Cerebellar nuclear complex (tissue), 1 donor: ENCODE data around the gene DRG2.

Source experiments
- DNase-seq, 2 experiments: peaks; one replicate each; lab custom pipeline; 2025; lab: John Stamatoyannopoulos, UW

The DRG2 gene

DNA sequence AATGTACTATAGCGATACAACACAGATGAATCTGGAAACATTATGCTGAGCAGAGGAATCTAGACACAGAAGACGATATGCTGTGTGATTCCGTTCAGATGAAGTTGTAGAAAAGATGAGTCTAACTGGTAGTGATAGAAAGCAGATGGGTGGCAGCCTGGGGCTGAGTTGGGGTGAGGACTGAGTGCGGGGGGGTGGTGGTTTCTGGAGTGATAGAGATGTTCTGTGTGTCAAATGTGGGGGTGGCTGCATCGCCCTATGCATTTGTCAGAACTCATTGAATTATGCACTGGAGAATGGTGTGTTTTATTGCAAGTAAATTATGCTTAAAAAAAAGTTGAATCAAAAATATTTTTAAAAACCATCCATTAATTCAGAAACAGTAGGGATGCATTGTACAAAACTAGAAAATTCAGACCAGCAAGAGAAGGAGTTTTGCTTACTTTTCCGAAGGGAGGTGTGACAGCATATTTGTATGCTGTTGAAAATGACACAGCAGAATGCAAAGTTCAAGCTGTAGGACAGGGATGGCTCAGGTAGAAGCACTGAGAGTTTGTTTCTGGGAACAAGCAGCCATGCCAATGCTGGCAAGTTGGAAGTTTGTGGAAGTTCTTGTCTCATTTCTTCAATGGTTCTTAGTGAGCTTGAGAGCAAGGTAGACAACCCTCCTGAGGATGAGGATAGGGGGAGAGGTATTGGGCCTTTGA, 13.0 kb upstream of the DRG2 start:
- no peak for DNase-seq

DNA sequence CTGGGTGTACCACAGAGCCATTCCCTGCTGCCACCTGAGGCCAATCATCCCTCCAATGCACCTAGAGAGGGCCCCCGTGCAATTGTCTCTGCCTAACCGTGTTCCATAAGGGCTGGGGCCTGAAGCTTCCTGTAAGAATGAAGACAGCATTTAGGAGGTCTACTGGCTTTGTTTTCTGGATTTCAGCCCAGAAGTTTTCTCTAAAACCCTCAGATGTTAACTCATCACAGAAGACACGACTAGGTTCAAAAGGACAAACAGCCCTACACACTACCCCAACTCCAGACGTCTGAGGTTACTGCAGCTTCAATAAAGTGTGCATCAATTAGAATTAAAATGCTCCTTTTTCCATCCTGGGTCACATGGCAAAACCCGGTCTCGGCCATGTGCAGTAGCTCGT, 10.8 kb upstream of the DRG2 start:
- DNase-seq: no peak

DNA sequence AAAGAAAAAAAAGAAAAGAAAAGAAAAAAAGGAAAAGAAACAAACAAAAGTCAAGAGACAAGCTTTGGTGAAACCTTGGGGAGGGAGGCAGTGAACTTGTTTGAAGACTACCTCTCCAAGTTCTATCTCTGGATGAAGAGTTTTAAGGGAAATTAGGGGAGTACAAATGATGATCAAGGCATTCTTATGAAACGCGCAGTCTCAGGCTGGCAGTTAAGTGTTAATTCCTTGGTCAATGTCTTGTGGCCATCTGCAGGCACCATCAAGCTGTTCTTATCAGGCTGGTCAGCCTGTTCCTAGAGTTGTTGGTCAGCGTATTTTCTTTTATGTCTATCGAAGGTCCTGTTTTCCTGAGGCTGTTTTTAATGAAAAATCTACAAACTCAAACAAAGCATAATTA, 8.2 kb upstream of the DRG2 start:
- no peak for DNase-seq

DNA sequence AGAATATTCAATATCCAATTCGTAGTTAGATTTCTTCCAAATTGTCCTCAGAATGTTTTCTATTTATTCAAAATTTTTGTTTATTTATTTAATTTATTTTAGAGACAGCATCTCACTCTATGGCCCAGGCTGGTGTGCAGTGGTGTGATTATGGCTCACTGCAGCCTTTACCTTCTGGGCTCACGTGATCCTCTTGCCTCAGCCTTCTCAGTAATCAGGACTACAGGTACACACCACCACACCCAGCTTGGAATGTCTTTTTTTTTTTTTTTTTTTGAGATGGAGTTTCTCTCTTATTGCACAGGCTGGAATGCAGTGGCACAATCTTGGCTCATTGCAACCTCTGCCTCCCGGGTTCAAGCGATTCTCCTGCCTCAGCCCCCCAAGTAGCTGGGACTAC, 3.5 kb upstream of the DRG2 start:
- no peak for DNase-seq

GRCh38 chr17:18089613-18090012, 1.9 kb downstream of the DRG2 start:
- no peak for DNase-seq

GRCh38 chr17:18093616-18094408, 6.1 kb downstream of the DRG2 start:
- DNase-seq: no peak

DNA sequence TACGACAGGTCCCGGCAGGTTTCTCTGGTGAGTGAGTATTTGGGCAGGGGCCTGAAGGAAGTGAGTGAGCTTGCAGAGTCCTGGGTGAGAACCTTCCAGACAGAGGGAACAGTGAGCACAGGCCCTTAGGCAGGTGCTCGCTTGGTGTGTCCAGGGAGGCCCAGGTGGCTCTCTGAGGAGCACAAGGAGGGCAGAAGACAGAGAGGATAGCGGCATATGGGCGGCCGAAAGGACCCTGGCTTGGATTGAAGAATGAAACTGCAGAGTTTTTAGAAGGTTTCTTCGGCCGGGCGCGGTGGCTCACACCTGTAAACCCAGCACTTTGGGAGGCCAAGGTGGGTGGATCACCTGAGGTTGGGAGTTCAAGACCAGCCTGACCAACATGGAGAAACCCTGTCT, 6.7 kb downstream of the DRG2 start:
- no peak for DNase-seq

DNA sequence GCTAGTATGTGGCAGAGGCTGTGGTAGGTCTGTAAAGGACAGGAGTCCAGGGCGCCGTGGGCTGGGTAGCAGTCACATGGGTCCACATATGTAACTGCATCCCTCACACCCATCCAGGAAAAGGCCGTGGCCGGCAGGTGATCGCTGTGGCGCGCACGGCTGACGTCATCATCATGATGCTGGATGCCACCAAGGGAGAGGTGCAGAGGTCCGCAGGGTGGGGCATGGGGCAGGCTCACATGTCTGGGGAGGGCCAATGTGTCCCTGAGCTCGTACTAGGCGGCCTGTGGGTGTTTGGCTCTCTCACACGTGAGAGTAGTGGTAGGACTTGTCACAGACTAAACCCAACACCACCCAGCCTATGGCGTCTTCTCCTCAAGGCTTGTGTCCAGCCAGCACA, 11.8 kb downstream of the DRG2 start:
- no peak for DNase-seq

GRCh38 chr17:18100616-18101015, 12.9 kb downstream of the DRG2 start:
- DNase-seq: no peak

DNA sequence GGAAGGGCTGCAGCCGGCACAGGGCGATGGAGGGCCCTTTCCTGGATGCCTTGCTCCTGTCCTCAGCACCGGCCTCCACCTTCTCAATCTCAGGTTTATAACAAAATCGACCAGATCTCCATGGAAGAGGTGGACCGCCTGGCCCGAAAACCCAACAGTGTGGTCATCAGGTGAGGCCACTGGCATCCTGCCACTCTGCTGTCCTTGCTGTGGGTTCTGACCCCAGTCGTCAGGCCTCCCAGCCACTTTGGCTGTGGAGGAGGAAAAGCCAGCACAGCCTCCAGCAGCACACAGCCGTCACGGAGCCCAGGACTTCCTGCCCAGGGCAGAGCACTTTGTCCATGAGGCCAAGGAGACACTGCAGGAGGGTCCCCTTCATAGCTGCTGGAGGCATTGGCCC, 14.1 kb downstream of the DRG2 start:
- no peak for DNase-seq

DNA sequence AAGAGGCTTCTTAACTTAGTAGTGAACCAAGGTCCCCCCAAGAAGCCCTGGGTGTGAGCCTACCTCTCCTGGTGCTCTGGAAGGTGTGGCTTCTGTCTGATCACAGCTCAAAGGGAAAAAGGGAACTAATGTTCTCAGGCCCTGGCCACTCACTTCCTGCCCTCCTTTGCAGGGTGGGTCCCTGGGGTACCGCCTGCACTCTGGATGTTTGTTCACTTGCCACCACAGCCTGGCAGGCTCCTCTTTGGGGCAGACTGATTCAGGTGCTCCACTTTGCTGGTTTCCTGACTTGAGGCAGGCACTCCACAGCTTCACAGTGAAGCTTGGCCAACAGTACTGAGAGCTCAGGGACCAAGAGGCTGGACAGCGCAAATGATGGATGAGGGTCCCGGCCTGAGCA, 14.9 kb downstream of the DRG2 start:
- no peak for DNase-seq

DNA sequence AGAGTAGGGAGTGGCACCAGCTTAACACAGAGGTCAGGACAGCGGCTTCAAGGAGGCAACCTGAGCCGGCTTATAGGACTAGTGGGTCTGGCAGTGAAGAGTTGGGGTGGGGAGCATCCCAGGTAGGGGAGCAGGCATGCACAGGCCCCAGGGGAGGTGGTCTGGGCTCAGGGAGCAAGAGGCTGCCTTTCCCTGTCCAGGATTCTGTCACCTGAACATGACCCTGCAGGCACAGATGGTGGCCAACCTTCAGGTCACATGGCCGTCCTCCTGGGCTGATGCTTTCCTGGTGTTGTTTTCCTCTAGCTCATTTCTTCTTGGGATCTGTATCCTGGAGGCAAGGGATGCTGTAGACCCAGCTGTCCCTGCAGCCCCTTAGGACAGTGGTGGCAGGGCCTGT, 17.3 kb downstream of the DRG2 start:
- no peak for DNase-seq

DNA sequence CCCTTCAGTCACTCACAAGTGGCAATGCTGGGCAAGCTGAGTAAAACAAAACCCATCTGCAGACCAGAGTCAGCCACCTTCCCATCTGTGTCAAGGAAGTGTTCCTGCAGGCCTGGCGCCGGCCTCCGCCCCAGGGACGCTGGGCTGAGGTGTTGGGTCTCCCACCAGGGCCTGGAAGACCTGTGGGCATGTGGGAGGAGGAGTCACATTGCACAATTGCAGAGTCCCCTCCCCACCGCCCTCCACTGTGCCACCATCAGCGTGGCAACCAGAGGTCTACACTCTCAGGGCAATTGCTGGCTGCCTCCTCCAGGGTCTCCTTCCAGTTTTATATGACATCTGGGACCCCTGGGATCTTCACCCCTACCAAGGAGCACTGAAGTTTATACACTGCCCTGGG, 17.8 kb downstream of the DRG2 start:
- no peak for DNase-seq

DNA sequence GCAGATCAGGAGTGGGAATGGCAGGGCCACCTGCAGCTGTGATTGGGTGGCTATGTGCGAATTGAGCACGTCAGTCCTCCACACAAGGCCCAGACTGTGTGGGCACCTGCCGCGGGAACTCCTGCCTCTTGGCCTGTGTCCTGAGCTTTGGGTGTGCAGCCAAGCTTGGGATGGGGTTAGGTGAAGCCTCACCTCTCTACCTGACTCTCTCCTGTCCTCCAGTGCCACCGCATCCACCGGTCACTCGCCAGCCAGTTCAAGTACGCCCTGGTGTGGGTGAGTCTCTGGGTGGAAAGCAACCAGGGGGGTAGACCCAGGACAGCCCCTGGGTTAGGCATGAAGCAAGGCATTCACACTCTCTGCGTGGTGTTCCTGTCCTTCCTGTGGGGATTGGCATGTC, 18.5 kb downstream of the DRG2 start:
- DNase-seq: no peak

DNA sequence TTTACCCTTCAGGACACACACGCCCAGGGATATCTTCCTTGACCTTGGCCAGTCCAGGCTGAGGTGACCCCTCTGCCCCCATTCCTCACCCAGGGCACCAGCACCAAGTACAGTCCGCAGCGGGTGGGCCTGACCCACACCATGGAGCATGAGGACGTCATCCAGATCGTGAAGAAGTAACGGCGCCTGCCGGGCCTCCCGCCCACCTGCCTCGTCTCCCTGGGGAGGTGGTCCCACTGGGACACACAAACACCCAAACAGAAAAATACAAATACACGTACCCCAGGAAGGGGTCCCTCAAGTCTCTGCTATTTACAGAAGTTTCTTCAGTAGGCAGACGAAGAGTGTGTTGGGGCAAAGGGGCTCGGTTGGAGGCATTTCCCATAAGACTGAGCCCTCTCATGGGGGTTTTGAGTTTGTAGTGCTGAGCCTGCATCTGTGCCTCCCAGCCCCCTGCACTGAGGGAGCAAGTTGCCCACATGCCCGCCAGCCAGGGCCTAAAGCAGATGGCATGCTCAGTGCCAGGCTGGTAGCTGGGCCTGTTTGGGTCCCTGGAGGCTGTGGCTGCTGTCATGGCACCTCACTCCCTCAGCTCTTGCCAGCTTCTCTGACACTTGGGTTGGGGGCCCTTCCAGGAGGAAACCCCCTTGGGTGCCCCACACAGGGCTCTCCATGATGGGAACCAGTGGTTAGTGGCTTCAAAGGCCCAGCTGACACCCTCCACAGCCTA, 19.5 kb downstream of the DRG2 start:
- no peak for DNase-seq

GRCh38 chr17:18107971-18108370, 20.2 kb downstream of the DRG2 start:
- no peak for DNase-seq

DNA sequence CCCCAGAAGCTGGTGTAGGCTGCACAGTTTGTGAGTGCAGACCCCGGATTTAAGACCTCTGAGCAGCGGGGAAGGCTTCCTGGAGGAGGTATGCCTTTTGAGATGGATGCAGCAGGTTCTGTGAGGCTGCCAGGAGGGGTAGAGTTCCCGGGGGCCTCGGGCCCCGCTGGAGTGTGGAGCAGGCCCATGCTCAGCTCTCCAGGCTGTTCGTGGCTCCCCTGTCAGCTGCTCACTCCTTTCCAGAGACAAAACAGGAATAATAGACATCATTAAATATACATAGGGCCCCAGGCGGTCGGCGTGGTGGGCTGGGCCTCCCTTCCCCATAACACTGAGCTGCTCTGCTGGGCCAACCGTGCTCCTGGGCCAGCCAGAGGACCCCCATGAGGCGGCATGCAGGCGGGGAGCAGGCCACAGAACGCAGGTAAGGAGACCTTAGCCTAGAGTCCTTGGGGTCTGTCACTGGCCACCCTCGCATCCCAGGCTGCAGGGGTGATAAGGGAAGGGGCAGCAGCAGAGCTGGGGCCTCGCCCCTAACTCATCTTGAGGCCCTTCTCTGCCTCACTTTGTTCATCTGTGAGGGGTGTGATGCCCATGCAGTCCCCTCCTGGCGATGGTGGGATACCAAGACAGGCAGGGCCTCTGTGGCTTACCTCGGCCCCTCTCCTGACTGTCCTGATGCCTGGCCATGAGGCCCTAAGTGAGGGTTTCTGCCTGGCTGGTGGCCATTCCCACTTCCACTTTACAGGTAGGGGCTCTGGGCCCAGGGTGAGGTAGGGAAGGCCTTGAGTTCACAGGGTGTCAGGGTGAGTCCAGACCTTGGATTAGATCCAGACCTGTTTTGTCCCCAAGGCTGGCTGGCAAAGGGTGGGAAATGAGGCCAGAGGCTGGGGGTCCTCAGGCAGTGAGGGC, 20.9 kb downstream of the DRG2 start, which contains the start of gene MYO15A:
MYO15A (plus strand) TSS at position 356 of the 912 bp plus-strand sequence. CDS start 10,045 bp downstream, outside the sequence.
- no peak for DNase-seq

GRCh38 chr17:18109935-18110485, 22.3 kb downstream of the DRG2 start:
- no peak for DNase-seq

DNA sequence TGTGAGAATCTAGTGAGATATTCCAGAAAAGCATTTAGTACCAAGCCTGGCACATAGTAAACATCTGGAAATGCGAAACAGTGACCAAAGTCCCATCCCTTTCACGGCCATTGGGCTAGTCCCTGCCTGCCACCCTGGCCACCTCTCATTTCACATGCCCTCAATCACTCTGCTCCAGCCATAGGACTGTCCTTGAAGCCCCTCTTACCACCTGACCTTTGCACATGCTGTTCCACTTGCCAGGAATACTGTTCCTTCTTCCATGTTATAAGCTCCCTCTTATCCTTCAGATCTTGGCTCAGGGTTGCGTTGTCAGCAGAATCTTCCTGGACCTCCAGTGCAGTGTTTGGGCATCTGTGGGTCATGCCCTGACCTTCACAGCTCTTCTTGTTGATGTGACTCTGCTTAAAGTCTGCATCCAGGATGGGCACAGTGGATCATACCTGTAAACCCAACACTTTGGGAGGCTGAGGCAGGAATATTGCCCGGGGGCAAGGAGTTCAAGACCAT, 22.9 kb downstream of the DRG2 start:
- DNase-seq: no peak

DNA sequence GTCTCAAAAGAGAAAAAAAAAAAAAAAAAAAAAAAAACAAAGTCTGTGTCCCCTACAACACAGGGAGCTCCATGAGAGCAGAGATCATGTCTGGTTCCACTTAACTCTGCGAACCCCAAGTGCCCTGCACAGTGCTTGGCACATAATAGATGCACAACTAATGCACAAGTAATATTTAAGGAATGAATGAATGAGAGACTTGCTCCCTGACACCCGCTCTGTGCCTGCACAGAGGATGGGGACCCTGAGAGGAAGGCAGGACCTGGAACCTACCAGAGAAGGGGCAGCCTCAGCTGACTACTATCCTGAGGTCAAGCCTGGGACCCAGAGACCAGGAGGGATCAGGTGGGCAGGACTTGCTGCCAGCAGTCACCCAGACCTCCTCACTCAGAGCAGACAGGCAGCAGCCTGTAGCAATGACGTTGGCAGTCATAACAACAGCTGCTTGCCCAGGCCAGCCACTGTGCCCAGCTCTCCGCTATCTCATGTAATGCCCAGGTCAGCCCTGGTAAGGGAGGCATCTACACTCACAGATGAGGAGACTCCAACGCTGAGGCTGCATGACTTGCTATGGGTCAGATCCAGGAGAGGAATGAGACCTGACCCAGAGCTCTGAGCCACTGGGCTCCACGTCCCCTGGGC, 23.7 kb downstream of the DRG2 start:
- DNase-seq: no peak

GRCh38 chr17:18115517-18115916, 27.8 kb downstream of the DRG2 start:
- no peak for DNase-seq
